ENCODE results near the gene STXBP4.

Gene STXBP4

DNA sequence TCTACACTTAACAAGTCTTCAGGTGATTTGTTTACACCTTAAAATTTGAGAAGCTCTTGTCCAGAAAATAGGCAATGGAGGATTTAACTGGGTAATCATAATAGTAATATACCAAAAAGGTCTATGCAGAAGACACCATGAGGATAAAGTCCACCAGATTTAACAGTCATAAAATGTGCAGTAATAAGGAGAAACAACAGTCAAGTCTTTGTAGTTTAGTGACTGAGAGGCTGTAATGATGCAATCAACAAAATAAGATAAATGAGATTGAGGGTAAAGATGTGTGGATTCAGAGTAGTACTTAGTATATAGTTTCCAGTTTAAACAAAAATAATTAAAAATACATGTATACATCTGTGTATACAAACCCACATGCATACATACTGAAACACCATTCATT is 91.2 kb downstream of the STXBP4 start:
- TF ChIP-seq, protein P1, sequence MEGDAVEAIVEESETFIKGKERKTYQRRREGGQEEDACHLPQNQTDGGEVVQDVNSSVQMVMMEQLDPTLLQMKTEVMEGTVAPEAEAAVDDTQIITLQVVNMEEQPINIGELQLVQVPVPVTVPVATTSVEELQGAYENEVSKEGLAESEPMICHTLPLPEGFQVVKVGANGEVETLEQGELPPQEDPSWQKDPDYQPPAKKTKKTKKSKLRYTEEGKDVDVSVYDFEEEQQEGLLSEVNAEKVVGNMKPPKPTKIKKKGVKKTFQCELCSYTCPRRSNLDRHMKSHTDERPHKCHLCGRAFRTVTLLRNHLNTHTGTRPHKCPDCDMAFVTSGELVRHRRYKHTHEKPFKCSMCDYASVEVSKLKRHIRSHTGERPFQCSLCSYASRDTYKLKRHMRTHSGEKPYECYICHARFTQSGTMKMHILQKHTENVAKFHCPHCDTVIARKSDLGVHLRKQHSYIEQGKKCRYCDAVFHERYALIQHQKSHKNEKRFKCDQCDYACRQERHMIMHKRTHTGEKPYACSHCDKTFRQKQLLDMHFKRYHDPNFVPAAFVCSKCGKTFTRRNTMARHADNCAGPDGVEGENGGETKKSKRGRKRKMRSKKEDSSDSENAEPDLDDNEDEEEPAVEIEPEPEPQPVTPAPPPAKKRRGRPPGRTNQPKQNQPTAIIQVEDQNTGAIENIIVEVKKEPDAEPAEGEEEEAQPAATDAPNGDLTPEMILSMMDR (IDR thresholded peaks at IDR 0.05): no peak
- no peak for TF ChIP-seq ZFX (IDR thresholded peaks at IDR 0.05; ENCODE audit: borderline replicate concordance)
- H3K27ac ChIP-seq: no peak overlapping the region

DNA sequence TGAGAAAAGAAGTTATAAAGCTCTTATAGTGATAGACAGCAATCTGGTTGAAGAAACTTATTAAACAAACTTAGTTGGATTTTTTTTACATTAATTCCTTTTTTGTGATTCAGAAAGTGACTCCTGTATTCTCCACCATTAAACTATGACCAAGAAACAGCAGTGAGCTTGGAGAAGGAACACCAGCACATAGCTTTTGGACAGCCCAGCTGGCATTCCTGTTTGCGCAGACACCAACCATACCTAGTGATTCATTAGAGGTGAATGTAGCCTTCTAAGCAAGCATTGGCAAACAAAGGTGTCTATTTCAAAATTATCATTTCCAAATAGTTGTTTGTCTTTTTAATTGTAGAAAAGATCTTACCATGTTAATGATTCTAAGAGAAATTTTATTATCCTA is 94.4 kb downstream of the STXBP4 start:
- TF ChIP-seq, protein P1 (IDR thresholded peaks at IDR 0.05): no peak
- no peak for TF ChIP-seq ZFX (IDR thresholded peaks at IDR 0.05; ENCODE audit: borderline replicate concordance)
- H3K27ac ChIP-seq: no peak overlapping the region

DNA sequence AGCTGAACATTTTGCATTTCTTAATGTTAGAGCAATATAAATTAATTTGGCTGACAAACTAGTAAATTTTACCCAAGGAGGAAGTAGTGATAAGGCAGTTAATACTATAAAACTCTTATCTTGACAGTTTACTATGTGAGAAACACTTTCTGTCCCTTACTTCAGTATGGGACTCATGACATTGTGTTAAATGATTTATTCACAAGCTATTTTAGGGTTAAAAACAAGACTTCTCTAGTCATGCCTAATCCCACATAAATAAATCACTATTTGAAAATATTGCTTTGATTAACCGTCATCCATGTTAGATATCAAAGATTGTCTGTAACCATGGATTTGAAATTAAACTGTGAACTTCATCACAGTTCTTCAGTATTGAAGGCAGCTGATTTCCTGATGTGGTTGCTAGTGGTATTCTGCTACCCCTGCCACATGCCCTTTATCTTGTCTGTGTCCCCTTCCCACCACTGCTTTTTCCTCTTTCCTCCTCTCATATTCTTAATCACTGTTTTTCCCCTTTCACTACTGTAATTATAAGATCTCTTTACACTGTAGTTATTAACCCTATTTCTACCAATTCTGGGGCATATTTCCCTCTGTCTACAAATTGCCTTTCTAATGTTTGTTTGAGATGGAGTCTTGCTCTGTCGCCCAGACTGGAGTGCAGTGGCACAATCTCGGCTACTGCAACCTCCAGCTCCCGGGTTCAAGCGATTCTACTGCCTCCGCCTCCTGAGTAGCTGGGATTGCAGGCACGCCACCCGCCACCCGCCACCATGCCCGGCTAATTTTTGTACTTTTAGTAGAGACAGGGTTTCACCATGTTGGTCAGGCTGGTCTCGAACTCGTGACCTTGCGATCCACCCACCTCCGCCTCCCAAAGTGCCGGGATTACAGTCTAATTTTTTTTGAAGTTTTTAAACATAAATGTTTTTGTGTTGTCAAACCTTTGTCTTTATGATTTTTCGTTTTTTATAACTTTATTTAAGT is 95.6 kb downstream of the STXBP4 start:
- no peak for TF ChIP-seq ZFX (IDR thresholded peaks at IDR 0.05; ENCODE audit: borderline replicate concordance)
- TF ChIP-seq, protein P1 (IDR thresholded peaks at IDR 0.05): no peak
- H3K27ac ChIP-seq: no peak overlapping the region

DNA sequence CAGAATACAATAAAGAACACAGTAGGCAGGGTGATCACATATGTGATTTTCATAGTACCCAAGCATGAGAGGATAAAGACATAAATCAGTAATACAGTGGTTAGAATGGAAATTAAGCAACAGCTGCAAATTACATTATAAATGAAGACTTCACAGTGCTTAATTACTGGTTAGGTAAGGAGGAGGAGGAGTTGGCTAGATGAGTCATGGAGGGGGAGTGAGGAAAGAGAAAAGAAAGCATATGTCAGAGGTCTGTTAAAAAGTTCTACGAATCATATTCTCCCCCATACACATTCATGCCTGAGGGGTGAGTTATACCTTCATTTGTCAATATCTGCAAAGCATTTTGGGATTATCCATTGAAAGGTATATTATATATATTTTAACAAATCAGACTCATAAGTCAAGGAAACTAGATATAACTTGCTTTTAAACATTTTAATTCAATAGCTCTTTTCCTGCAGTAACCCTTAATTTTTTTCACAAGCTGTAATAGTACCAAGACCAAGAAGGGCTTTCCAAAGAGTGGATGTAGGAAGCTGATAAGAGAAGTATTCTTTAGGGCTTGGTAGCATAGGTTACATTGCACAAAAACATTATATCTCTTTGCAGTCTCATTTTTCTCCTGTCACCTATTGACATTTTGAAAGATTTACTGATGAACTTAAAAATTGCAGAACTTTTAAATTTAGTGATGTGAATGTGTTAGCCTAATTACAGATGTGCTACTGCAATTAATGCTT is 99.3 kb downstream of the STXBP4 start:
- H3K27ac ChIP-seq: no peak overlapping the region
- TF ChIP-seq, protein P1 (IDR thresholded peaks at IDR 0.05): no peak
- TF ChIP-seq ZFX (IDR thresholded peaks at IDR 0.05; ENCODE audit: borderline replicate concordance): no peak

DNA sequence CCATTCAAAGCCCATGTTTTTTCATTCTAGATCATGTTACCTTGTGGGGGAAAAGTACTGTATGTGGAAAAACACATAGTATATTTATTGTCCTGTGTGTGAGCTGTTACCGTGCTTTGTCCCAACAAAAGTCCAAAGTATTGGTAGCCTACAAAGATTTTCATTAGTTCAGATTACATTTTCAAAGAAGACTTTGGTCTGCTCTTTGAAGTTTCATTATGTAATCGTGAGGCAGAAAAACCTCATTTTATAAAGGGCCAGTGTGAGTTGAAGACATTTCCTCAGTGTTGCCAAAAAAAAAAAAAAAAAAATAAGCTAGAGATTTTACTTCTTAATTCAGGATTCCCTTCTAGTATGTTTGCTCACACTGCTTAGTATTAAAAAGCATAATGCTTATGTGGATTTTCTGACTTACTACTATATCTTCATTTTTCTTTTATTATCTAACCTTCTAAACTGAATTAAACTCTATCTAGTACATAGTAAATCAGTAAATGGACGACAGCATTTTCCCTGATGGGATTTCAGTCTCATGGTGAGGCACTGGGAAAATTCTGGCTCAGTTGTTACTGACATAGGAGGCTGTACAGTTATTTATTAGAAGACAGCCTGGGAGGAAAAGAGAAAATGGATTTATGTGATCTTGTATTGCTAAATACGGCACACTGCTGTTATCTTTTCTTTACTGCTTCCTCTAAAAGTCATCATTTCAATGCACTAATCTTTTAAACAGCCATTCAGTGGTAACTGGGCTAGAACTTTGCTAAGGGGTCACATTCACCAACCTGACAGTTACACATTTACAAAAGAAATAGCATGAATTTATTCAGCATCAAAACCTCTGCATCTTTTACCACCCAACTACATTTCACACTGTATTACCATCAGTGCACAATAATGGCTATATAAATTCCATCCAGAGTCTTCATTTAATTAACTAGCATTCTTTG is 100.6 kb downstream of the STXBP4 start:
- TF ChIP-seq, protein P1 (IDR thresholded peaks at IDR 0.05): no peak
- no peak for TF ChIP-seq ZFX (IDR thresholded peaks at IDR 0.05; ENCODE audit: borderline replicate concordance)
- H3K27ac ChIP-seq: no peak overlapping the region

DNA sequence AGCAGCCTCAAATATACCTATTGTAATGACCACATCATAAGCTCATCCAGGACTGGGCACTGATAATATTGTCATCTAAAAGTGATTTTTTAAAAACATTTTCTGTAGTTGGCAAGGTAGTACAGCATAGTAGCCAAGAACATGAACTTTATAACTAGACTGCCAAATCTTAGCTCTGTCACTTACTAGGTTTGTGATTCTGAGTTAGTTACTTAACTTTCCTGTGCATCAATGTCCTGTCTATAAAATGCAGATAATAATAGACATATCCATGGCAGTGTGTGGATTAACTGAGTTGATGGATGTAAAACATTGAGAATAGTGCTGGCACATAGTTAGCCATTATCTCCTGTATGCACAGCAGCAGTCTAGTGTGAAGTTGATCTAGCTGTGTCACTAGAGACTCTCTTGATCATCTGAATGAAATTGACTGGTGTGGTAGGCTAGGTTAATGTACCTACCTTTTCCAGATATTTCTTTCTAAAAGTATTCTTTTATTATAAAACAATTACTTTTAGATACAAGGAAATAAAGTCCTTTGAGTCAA is 101.5 kb downstream of the STXBP4 start:
- no peak overlapping the region for H3K27ac ChIP-seq
- TF ChIP-seq, protein P1 (IDR thresholded peaks at IDR 0.05): no peak
- no peak for TF ChIP-seq ZFX (IDR thresholded peaks at IDR 0.05; ENCODE audit: borderline replicate concordance)
